Measurements from ENCODE around the gene NCOA1.
"Not testable (repeated sequence)": the region's sequence is repeated elsewhere in the genome, so short reads cannot be mapped to it uniquely, and the experiment has no call there.

The NCOA1 gene

DNA sequence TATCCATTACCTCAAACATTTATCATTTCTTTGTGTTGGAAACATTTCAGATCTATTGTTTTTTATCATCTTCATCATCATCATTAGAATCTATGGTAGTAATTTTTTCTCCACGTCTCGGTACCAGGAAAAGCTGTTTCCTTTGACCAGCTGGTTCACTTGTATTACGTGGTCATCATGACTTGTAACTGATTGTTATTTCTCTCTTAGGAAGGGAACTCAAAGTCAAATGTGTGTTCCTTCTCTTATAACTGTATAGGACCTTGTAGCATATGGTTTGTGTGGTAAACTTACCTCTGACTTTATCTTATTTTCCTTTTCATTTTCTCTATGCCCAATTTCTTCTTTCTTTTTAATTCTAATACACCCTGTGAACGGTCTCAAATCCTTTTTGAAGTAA is 16.5 kb downstream of the NCOA1 start:
- no peak for DNase-seq (ENCODE audit: low spot score)

DNA sequence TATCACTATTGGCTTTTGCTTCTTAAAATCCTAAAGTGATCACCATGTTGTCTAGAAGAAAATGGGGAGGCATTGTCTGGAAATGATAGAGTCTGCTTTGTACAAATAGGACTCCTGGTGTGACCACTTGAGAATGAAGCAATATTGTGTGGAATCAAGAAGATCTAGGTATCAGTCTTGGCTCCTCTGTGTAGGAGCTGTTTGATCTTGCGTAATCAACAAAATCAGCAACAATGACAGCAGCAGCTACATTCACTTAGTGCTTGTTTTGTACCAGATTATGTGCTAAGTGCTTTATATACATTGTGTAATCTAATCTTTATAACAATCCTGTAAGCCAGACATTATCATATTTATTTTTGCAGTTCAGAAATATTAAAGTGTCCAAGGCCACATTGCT is 17.8 kb downstream of the NCOA1 start:
- no peak for DNase-seq (ENCODE audit: low spot score)

DNA sequence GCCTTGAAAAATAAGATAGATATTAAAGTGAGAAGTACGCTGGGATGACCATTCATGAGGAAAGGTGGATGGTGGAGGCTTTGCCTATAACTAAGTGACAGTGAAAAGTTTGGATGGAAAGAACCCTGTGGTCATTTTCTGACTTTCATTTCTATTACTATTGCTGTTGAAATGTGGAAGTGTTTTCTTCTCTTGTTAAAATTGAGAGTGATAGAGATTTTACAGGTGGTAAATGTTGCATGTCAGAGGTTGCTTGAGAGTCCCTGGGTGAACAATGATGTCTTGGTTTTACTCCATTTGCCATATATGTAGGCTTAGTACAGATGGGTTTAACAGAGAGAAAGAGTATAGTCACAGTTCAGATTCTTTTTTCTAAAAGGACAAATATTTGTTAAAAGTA is 18.4 kb downstream of the NCOA1 start:
- no peak for DNase-seq (ENCODE audit: low spot score)

DNA sequence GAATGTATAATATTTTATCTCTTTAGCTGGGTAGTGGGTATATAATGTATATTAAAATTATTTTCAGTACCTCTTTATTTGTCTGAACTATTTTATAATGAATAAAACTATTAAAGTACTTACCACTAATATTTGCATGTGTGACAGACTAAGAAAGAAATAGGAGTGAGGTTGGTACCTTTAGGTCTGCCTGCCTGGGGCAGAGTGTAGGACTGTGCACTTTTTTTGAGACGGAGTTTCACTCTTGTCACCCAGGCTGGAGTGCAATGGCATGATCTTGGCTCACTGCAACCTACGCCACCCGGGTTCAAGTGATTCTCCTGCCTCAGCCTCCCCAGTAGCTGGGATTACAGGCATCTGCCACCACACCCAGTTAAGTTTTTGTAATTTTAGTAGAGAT is 18.8 kb downstream of the NCOA1 start:
- DNase-seq (ENCODE audit: low spot score): no peak

DNA sequence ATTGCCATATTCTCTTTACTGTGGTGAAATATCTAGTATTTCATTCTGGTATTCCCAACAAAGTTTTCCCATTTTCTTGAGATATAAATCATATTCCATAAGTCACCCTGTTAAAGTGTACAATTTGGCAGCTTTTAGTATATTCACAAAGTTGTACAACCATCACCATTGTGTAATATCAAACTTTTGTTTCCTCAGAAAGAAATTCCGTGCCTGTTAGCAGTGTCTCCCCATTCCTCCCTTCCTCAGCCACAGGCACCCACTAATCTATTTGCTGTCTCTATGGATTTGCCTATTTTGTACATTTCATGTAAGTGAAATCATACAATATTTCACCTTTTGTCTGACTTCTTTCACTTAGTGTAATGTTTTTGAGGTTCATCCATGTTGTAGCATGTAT is 19.7 kb downstream of the NCOA1 start:
- DNase-seq (ENCODE audit: low spot score): no peak

DNA sequence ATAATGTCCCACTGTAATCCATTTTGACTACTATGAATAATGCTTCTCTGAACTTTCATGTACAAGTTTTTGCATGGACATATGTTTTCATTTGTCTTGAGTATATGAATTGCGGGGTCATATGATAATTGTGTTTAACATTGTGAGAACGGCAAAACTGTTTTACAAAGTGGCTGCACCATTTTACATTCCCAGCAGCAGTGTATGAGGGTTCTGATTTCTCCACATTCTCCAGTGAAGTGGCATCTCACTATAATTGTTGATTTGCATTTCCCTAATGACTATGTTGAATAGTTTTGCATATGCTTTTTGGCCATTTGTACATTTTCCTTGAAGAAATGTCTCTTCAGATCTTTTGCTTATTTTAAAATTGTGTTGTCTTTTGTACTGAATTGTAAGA is 20.1 kb downstream of the NCOA1 start:
- DNase-seq (ENCODE audit: low spot score): no peak

DNA sequence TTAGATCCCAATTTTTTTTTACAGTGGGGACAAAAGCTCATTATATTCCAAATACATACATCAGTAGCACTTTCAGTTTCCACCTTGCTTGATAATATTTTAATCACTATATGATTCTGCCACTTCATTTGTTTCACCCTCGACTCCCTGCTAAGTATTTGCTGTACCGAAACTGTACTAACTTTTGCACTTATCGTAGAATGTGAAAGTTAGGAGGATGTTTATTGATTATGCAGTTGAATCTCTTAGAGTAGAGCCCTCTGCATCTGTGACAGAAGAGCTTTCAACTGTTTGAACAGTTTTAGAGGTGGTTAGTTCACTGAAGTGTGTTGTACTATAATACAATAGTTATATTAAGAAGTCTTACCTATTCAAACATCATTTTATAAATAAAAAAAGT is 20.8 kb downstream of the NCOA1 start:
- no peak for DNase-seq (ENCODE audit: low spot score)

DNA sequence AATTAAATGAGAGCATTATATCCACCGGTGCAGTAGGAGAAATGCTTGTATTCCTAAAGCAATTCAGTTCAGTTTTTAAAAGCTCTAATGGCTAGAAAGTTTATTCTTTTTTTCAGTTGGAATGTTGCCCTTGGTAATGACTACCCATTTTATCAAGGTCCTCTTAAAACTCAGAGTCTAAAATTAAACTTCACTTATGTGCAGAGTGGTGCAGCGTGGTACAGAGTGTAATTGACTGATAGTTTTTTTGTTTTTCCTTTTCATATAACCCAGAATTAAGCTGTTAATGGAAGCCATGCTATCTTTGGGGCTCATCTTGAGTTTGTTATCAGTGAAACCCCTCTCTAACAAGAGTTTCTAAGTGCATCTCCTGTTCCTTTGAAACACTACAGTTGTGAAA is 21.4 kb downstream of the NCOA1 start:
- no peak for DNase-seq (ENCODE audit: low spot score)

DNA sequence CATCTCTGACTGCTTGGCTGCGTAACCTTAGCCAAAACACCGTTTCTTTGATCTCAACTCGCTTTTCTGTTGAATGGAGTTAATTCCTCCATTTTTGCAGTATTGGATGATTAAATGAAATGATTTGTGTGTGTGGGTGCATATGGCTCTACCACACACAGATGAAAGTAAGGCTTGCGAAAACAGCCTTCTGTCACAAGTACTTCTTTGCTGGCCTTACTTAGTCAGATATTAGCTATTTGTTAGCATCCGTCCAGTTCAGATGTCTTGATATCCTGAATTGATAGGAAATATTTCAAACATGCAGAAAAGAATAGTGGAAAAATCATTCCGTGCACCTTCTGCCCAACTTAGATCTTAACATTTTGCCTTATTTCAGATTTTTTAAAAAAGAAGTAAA is 21.8 kb downstream of the NCOA1 start:
- no peak for DNase-seq (ENCODE audit: low spot score)

DNA sequence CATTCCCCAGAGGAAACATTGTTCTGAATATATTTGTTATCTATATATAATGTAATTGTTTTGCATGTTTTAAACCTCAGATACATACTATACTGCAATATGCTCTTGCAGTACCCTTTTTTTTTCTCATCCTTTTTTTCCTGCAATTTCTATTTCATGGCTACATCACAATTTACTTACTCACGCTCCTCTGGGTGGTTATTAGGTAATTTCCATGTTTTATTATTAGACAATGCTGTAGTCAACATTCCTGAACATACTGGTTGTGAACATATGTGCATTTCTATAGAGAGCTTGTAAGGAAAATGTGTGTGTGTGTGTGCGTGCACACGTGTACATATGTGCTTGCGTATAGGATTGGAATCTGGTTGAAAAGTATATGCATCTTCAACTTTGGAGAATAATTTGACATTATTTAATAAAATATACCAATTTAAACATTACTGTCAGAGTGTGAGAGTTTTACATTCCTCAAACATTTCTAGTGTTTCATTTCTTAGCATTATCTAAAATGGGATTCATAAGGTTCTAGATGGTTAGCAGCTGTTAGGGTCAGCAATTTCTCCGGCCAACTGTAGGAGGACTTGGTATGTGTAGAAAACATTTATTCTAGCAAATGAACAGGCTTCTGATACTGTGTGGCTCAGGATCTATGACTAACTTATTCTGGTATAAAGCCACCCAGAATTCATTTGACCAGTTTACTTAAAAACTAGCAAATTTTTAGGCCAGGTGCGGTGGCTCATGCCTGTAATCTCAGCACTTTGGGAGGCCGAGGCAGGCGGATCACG is 22.4 kb downstream of the NCOA1 start:
- DNase-seq (ENCODE audit: low spot score): no peak

DNA sequence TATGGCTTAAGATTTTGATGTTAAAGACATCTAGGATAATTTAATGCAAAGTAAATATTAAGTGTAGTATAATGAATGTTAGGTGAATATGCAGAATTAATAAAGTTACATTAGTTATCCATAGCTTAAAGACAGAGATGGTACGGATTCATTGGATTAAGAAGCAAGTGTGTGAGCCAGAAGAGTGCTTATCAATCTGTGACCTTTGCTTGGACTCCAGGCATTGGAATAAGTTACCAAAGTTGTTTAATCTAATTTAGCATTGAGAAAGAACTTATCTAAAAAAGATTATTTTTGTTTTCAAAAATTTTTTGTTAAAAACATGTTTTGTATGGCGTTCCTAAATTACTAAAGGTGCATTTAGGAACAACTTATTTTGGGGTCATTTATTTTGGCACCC is 23.8 kb downstream of the NCOA1 start:
- DNase-seq (ENCODE audit: low spot score): no peak

DNA sequence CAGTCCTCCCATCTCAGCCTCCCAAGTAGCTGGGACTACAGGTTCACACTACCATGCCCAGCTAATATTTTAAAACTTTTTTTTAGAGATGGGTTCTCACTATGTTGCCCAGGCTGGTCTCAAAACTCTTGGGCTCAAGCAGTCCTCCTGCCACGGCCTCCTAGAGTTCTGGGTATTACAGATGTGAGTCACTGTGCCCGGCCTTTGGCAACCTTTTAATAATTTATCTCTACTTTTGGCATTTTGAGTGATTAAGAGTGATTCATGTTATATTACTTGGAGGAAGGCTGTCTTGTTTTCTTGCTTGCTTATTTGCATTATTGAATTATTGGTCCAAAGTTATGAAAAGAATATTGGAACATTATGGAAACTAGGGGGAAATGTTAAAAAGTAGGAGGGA is 24.3 kb downstream of the NCOA1 start:
- no peak for DNase-seq (ENCODE audit: low spot score)

DNA sequence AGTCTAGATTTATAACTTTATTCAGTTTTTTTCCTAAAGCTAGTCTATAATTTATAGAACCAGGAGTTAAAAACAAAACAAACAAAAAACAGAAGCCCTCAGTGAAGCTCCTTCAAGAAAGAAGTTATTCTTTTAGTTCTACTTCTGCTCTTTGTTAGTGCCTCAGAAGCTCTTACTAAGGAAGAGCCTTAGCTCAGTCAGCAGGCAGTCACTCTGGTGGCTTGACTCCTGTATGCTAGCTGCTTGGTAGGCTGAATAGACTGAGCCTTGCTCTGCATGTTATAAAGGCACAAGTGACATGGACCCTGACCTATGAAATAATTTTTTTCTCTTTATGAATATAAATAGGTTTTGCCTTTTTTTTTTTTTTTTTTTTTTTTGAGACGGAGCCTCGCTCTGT is 24.8 kb downstream of the NCOA1 start:
- no peak for DNase-seq (ENCODE audit: low spot score)

DNA sequence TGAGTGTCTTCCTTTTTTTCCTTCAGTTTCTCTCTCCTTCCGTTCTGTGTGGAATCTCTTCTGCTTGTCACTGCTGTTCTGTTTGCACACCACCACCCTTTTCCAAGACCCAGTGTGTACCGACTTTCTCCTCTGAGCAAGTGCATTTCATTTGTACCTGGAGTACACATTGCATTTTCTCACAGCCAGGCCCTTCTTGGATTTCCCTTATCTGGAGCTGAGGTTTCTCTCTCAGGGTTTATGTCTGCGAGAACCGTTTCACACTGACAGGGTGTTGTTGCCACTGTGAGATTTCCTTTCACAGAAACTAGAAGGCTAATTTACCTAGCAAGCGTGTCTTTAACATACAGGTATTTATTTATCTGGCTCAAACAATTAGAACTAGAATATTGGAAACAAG is 26.2 kb downstream of the NCOA1 start:
- no peak for DNase-seq (ENCODE audit: low spot score)

DNA sequence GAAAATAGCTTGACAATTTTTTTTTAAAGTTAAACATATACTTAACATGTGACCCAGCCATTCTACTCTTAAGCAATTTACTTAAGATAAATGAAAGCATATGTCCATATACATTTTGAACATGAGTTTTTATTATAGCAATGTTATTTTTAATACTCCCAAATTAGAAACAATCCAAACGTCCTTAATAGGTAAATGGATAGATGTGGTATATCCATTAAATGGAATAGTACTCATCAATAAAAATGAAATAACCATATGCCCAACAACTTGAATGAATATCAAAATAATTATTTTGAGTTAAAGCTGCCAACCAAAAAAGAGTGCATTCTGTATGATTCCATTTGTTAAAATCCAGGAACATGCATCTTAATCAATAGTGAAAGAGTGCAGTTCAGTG is 29.1 kb downstream of the NCOA1 start:
- no peak for DNase-seq (ENCODE audit: low spot score)

DNA sequence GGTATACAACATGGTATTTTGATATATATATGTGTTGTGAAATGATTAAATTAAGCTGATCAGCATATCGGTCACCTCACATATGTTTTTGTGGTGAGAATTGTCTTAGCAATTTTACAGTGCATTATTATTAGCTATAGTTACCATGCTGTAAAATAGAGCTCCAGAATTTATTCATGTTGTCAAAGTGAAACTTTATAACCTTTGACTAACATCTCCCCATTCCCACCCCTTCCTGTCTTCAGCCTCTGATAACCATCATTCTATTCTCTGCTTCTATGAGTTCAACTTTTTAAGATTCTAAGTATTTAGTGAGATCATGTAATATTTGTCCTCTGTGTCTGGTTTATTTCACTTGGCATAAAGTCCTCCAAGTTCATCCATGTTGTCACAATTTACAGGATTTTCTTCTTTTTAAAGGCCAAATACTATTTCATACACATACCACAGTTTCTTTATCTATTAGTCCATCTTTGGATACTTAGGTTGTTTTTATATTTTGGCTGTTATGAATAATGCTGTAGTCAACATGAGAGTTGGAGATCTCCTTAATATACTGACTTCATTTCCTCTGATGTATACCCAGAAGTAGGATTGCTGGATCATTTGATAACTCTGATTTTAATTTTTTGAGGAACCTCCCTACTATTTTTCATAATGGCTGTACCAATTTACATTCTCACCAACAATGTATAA is 30.3 kb downstream of the NCOA1 start:
- DNase-seq (ENCODE audit: low spot score): no peak

DNA sequence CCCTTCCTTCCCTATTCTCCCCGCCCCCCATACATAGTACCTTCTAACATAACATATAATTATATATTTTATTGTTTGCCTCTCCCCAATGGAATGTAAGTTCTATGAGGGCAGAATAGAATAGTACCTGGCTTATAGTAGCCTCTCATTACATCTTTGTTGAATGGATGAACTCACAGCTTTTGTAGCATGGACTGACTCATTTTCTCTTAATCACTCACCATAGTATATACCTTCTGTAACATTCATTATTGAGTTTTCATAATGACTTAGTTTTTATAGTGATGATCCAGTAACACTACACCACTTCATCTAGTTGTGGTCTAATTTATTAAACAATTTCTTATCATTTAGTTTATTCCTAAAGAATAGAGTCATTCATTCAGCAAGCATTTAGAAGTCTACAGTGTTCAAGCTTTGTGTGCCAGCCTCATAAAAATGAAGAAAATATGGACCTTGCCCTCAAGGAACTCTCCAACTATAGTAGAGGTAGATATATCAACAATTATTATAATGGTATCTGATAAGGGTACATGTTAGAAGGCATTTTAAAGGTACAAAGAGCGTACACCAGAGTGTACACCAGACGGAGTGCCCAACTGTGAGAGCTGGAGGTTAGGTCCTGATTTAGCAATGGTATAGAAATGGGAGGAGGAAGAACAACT is 31.1 kb downstream of the NCOA1 start:
- no peak for DNase-seq (ENCODE audit: low spot score)

DNA sequence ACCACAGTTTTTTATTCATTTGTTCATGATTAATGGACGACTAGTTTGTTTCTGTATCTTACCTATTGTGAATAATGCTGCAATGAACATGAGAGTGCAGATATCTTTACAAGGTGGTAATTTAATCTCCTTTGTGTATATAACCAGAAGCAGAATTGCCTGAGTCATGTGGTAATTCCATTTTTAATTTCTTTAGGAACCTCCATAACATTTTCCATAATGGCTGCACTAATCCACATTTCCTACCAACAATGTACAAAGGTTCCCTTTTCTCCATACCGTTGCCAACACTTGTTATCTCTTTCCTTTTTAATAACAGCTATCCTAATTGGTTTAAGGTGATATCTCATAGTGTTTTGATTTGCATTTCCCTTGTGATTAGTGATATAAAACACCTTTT is 36.5 kb downstream of the NCOA1 start:
- DNase-seq (ENCODE audit: low spot score): no peak

DNA sequence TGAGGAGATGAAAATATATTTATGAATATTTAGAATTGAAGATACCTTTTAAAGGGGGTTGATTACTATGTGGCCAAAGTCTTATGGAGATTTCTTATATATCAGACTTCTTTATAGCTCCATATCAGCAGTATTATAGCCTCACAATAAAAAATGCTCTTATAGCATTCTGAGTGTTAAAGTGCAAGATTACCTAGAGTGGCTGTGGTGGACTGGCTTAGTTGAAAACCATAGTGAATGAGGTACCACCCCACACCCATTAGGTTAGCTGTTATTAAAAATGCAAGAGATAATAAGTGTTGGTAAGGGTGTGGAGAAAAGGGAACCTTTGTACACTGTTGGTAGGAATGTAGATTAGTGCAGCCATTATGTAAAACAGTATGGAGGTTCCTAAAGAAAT is 39.7 kb downstream of the NCOA1 start:
- DNase-seq (ENCODE audit: low spot score): no peak

DNA sequence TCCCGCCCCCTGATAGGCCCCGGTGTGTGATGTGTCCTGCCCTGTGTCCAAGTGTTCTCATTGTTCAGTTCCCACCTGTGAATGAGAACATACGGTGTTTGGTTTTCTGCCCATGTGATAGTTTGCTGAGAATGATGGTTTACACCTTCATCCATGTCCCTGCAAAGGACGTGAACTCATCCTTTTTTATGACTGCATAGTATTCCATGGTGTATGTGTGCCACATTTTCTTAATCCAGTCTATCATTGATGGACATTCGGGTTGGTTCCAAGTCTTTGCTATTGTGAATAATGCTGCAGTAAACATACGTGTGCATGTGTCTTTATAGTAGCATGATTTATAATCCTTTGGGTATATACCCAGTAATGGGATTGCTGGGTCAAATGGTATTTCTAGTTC is 40.6 kb downstream of the NCOA1 start:
- DNase-seq (ENCODE audit: low spot score): not testable (repeated sequence)

DNA sequence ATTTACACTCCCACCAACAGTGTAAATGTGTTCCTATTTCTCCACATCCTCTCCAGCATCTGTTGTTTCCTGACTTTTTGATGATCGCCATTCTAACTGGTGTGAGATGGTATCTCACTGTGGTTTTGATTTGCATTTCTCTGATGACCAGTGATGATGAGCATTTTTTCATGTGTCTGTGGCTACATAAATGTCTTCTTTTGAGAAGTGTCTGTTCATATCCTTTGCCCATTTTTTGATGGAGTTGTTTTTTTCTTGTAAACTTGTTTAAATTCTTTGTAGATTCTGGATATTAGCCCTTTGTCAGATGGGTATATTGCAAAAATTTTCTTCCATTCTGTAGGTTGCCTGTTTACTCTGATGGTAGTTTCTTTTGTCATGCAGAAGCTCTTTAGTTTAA is 41.0 kb downstream of the NCOA1 start:
- DNase-seq (ENCODE audit: low spot score): not testable (repeated sequence)

DNA sequence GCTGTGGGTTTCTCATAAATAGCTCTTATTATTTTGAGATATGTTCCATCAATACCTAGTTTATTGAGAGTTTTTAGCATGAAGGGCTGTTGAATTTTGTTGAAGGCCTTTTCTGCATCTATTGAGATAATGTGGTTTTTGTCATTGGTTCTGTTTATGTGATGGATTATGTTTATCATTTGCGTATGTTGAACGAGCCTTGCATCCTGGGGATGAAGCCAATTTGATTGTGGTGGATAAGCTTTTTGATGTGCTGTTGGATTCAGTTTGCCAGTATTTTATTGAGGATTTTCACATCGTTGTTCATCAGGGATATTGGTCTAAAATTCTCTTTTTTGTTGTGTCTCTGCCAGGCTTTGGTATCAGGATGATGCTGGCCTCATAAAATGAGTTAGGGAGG is 42.5 kb downstream of the NCOA1 start:
- DNase-seq (ENCODE audit: low spot score): not testable (repeated sequence)

DNA sequence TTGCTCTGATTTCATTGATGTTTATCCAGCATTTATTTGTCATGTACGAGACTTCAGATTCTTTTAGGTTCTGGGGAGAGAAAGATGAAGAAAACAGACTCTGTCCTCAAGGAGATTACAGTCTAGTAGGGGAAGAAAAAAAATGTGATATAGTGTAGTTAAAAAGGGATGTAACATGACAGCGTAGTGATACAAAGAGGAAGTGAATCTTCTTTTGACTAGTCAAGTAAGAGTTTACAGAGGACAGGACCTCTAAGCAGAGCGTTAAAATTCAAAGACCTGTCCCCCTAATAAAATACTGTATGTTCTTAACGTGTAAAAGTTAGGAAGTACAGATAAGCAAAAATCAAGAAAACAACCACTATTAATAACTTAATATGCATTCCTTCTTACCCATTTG is 47.7 kb downstream of the NCOA1 start:
- DNase-seq (ENCODE audit: low spot score): no peak
